ENCODE measurements around the gene TBX1. TPM values are rescaled to one million over a fixed set of nuclear protein-coding genes. Genes with fewer than 3 reads are reported as not detected.
A peak's percentile ranks its signal among the peaks of the same experiment; 100 is the strongest.

TBX1 gene
- total RNA-seq, 1 experiment from 2014 or later = 5.3 TPM

GRCh38 chr22:19719488-19720021 lies 41.0 kb upstream of the TBX1 start:
- no TSS peak for BruUV-seq (replicated peaks)
- no peaks in the 10 kb centered on the region for H3K9me3 ChIP-seq
- H3K4me1 Mint-ChIP-seq (ENCODE audit: low read depth, unreplicated experiment) = no peaks in the 10 kb centered on the region
- no peak overlapping the region for H3K27ac Mint-ChIP-seq (ENCODE audit: unreplicated experiment)
- DNase-seq = no peak
- peaks cover 7% of the 10 kb centered on the region for H3K4me1 ChIP-seq
- CTCF ChIA-PET = interaction anchor here (0.9 kb wide), 1 partner anchor 234 kb away, joined by 3 read pairs; no protein-coding TSS in a partner anchor
- no peaks in the 10 kb centered on the region; the same call in 1 of the 2 replicates for H3K27me3 ChIP-seq (replicated peaks; ENCODE audit: control insufficient read depth, insufficient read depth, low read length)
- intact Hi-C loops (cut with micrococcal nuclease; ENCODE audit: unreplicated experiment) = loop anchor here (5.0 to 10.0 kb wide), 2 partner anchors 37 to 85 kb away; no protein-coding TSS in a partner anchor
- H3K4me3 Mint-ChIP-seq (ENCODE audit: unreplicated experiment) = peak overlapping the region; percentile 57
- no peaks in the 10 kb centered on the region for H3K36me3 ChIP-seq (ENCODE audit: control insufficient read depth, insufficient read depth, low read length)
- TF ChIP-seq CTCF (IDR thresholded peaks at IDR 0.05; ENCODE audit: insufficient read depth in 1 of 2, low read depth in 1 of 2, low read length in 1 of 2, severe bottlenecking in 1 of 2, unreplicated experiment in 1 of 2) = no peak
- POLR2A ChIA-PET = no interaction called here
- no peaks in the 10 kb centered on the region for H3K9me3 Mint-ChIP-seq (ENCODE audit: unreplicated experiment)
- H3K4me3 ChIP-seq (ENCODE audit: low read depth, low read length) = no peak overlapping the region
- H3K27me3 Mint-ChIP-seq (ENCODE audit: insufficient read depth, unreplicated experiment) = peaks cover under 1% of the 10 kb centered on the region
- no peaks in the 10 kb centered on the region for H3K36me3 Mint-ChIP-seq (ENCODE audit: insufficient read depth, unreplicated experiment)

- Mint-ChIP-seq H3K27me3 (ENCODE audit: insufficient read depth, unreplicated experiment) (peaks cover 8% of the 10 kb centered on the region), H3K36me3 (ENCODE audit: insufficient read depth, unreplicated experiment) (no peaks in the 10 kb centered on the region), H3K9me3 (ENCODE audit: unreplicated experiment) (no peaks in the 10 kb centered on the region), H3K27ac (ENCODE audit: unreplicated experiment) (no peak overlapping the region), H3K4me1 (ENCODE audit: low read depth, unreplicated experiment) (no peaks in the 10 kb centered on the region), H3K4me3 (ENCODE audit: unreplicated experiment) (no peak overlapping the region)
- POLR2A ChIA-PET = no interaction called here
- Histone ChIP-seq H3K36me3 (ENCODE audit: control insufficient read depth, insufficient read depth, low read length) (no peaks in the 10 kb centered on the region), H3K4me3 (ENCODE audit: low read depth, low read length) (no peak overlapping the region), H3K9me3 (no peaks in the 10 kb centered on the region), H3K4me1 (peaks cover 4% of the 10 kb centered on the region), H3K27me3 (replicated peaks; ENCODE audit: control insufficient read depth, insufficient read depth, low read length) (no peaks in the 10 kb centered on the region; the same call in 1 of the 2 replicates)
- intact Hi-C loops (cut with micrococcal nuclease; ENCODE audit: unreplicated experiment) = no loop called here
- no peak for TF ChIP-seq CTCF (IDR thresholded peaks at IDR 0.05; ENCODE audit: insufficient read depth in 1 of 2, low read depth in 1 of 2, low read length in 1 of 2, severe bottlenecking in 1 of 2, unreplicated experiment in 1 of 2)
- CTCF ChIA-PET = interaction anchor here (0.9 kb wide), 1 partner anchor 233 kb away, joined by 3 read pairs; no protein-coding TSS in a partner anchor
- DNase-seq = no peak
- no TSS peak for BruUV-seq (replicated peaks)
Observed at GRCh38 chr22:19720150-19720827, 40.3 kb upstream of the TBX1 start.

- no peaks in the 10 kb centered on the region for H3K4me1 Mint-ChIP-seq (ENCODE audit: low read depth, unreplicated experiment)
- no peak for DNase-seq
- no peak for TF ChIP-seq CTCF (IDR thresholded peaks at IDR 0.05; ENCODE audit: insufficient read depth in 1 of 2, low read depth in 1 of 2, low read length in 1 of 2, severe bottlenecking in 1 of 2, unreplicated experiment in 1 of 2)
- POLR2A ChIA-PET = no interaction called here
- no peak overlapping the region for H3K27ac Mint-ChIP-seq (ENCODE audit: unreplicated experiment)
- CTCF ChIA-PET = no interaction called here
- BruUV-seq (replicated peaks) = no TSS peak
- H3K9me3 Mint-ChIP-seq (ENCODE audit: unreplicated experiment) = no peaks in the 10 kb centered on the region
- H3K27me3 Mint-ChIP-seq (ENCODE audit: insufficient read depth, unreplicated experiment) = peaks cover 12% of the 10 kb centered on the region
- no peak overlapping the region for H3K4me3 ChIP-seq (ENCODE audit: low read depth, low read length)
- no peak overlapping the region for H3K4me3 Mint-ChIP-seq (ENCODE audit: unreplicated experiment)
- H3K36me3 ChIP-seq (ENCODE audit: control insufficient read depth, insufficient read depth, low read length) = no peaks in the 10 kb centered on the region
- H3K27me3 ChIP-seq (replicated peaks; ENCODE audit: control insufficient read depth, insufficient read depth, low read length) = no peaks in the 10 kb centered on the region; the same call in 1 of the 2 replicates
- H3K9me3 ChIP-seq = no peaks in the 10 kb centered on the region
- intact Hi-C loops (cut with micrococcal nuclease; ENCODE audit: unreplicated experiment) = no loop called here
- H3K36me3 Mint-ChIP-seq (ENCODE audit: insufficient read depth, unreplicated experiment) = no peaks in the 10 kb centered on the region
- H3K4me1 ChIP-seq = peaks cover 4% of the 10 kb centered on the region
Observed at GRCh38 chr22:19720999-19721329, 39.6 kb upstream of the TBX1 start.

Measured in Caco-2 (cell line).